Measurements from ENCODE around the gene ZMIZ2. TPM values are rescaled to one million over a fixed set of nuclear protein-coding genes. Genes with fewer than 3 reads are reported as not detected.
"Not testable (repeated sequence)": the region's sequence is repeated elsewhere in the genome, so short reads cannot be mapped to it uniquely, and the experiment has no call there.

ZMIZ2 gene
- total and polyA plus RNA-seq, 3 experiments from 2014 or later, result 9.8 to 122 (median 119) TPM

- H3K4me1 Mint-ChIP-seq, result peaks cover 14 to 16% (median 14%) of the 10 kb centered on the region in 3 donors
Observed at GRCh38 chr7:44716205-44716604, 32.4 kb upstream of the ZMIZ2 start.

GRCh38 chr7:44720301-44720700, 28.3 kb upstream of the ZMIZ2 start:
- DNase-seq, result no peak
- Mint-ChIP-seq H3K4me1 (no peaks in the 10 kb centered on the region), H3K27ac (no peak overlapping the region), H3K27me3 (no peaks in the 10 kb centered on the region), H3K9me3 (peaks cover 0 to 2% (median 0%) of the 10 kb centered on the region in 5 donors), H3K4me3 (no peak overlapping the region), H3K36me3 (no peaks in the 10 kb centered on the region)
- H3K9me3 ChIP-seq (ENCODE audit: low read length), result no peaks in the 10 kb centered on the region
- no peak overlapping the region for H3K4me3 ChIP-seq (ENCODE audit: low read length)
- no peaks in the 10 kb centered on the region for H3K27me3 ChIP-seq (ENCODE audit: insufficient read depth, low read length, poor library complexity, severe bottlenecking)
- H3K27ac ChIP-seq (ENCODE audit: low read depth, low read length), result no peak overlapping the region
- ChIA-PET POLR2A (no interaction called here), CTCF (no interaction called here)
- H3K4me1 ChIP-seq (ENCODE audit: insufficient read depth, low read length), result no peaks in the 10 kb centered on the region
- no peaks in the 10 kb centered on the region for H3K36me3 ChIP-seq (ENCODE audit: insufficient read depth, low read length)

More at GRCh38 chr7:44716205-44716604, 32.4 kb upstream of the ZMIZ2 start:
- H3K36me3 ChIP-seq (ENCODE audit: insufficient read depth, low read length), result no peaks in the 10 kb centered on the region
- H3K27me3 ChIP-seq (ENCODE audit: insufficient read depth, low read length, poor library complexity, severe bottlenecking), result no peaks in the 10 kb centered on the region
- no peak overlapping the region for H3K27ac ChIP-seq (ENCODE audit: low read depth, low read length)
- peaks cover 7% of the 10 kb centered on the region for H3K4me1 ChIP-seq (ENCODE audit: insufficient read depth, low read length)
- H3K9me3 ChIP-seq (ENCODE audit: low read length), result no peaks in the 10 kb centered on the region
- ChIA-PET CTCF (no interaction called here), POLR2A (no interaction called here)
- Mint-ChIP-seq H3K27ac (no peak overlapping the region), H3K27me3 (no peaks in the 10 kb centered on the region), H3K4me3 (no peak overlapping the region), H3K36me3 (no peaks in the 10 kb centered on the region), H3K9me3 (peaks cover 0 to 2% (median 0%) of the 10 kb centered on the region in 5 donors)
- no peak for DNase-seq
- no peak overlapping the region for H3K4me3 ChIP-seq (ENCODE audit: low read length)

GRCh38 chr7:44724276-44724675, 24.4 kb upstream of the ZMIZ2 start:
- Mint-ChIP-seq H3K4me3 (no peak overlapping the region), H3K27me3 (peaks cover 0 to 14% of the 10 kb centered on the region in 2 donors), H3K27ac (no peak overlapping the region), H3K4me1 (peaks cover 0 to 4% (median 0%) of the 10 kb centered on the region in 3 donors), H3K9me3 (peaks cover 0 to 2% (median 0%) of the 10 kb centered on the region in 5 donors), H3K36me3 (no peaks in the 10 kb centered on the region)
- CTCF ChIA-PET, result interaction anchor here (1.2 kb wide), 1 partner anchor 25 kb away, joined by 3 read pairs; no protein-coding TSS in a partner anchor
- H3K4me3 ChIP-seq (ENCODE audit: low read length), result no peak overlapping the region
- no peaks in the 10 kb centered on the region for H3K9me3 ChIP-seq (ENCODE audit: low read length)
- POLR2A ChIA-PET, result no interaction called here
- no peak overlapping the region for H3K27ac ChIP-seq (ENCODE audit: low read depth, low read length)
- H3K36me3 ChIP-seq (ENCODE audit: insufficient read depth, low read length), result no peaks in the 10 kb centered on the region
- H3K27me3 ChIP-seq (ENCODE audit: insufficient read depth, low read length, poor library complexity, severe bottlenecking), result no peaks in the 10 kb centered on the region
- DNase-seq, result no peak
- H3K4me1 ChIP-seq (ENCODE audit: insufficient read depth, low read length), result no peaks in the 10 kb centered on the region

- H3K36me3 Mint-ChIP-seq; H3K4me3 Mint-ChIP-seq; H3K27ac Mint-ChIP-seq; H3K4me1 Mint-ChIP-seq; H3K27me3 ChIP-seq (ENCODE audit: insufficient read depth, low read length, poor library complexity, severe bottlenecking); H3K9me3 Mint-ChIP-seq; H3K4me1 ChIP-seq (ENCODE audit: insufficient read depth, low read length); CTCF ChIA-PET; POLR2A ChIA-PET; H3K4me3 ChIP-seq (ENCODE audit: low read length); H3K27ac ChIP-seq (ENCODE audit: low read depth, low read length); H3K9me3 ChIP-seq (ENCODE audit: low read length); DNase-seq; H3K36me3 ChIP-seq (ENCODE audit: insufficient read depth, low read length): not testable (repeated sequence)
- peaks cover 0 to 14% of the 10 kb centered on the region in 2 donors for H3K27me3 Mint-ChIP-seq
Observed at GRCh38 chr7:44726250-44726649, 22.4 kb upstream of the ZMIZ2 start.

DNA sequence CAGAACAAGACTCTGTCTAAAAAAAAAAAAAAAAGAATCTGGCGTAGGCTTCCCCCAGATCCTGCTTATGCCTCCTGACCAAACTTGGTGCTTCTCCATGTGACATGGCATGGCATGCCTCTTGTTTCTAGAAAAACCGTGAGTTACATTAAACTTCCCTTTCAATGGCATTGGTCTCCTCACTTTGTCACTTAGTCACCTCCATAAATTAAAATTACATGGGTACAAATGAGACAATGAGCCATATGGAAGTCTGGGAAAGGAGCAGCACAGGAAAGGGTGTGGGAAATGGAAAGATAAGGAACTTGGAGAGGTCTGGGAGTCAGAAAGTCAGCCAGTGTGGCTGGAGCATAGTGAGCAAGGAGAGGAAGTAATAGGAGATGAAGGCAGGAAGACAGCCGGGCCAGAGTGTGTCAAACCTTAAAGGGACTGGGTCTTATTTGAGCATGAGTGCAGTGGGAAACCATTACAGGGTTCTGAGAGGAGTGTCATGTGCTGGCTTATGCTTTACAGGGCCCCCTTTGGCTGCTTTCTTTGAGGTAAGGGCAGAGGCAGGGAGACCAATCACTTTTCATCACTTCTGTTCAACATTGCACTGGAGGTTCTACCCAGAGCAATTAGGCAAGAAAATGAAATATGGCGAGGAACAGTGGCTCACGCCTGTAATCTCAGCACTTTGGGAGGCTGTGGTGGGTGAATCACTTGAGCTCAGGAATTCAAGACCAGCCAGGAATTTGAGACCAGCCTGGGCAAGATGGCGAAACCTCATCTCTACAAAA, 21.3 kb upstream of the ZMIZ2 start:
- Mint-ChIP-seq H3K27me3 (peaks cover 0 to 14% of the 10 kb centered on the region in 2 donors), H3K4me3 (no peak overlapping the region), H3K4me1 (peaks cover 0 to 4% (median 0%) of the 10 kb centered on the region in 3 donors), H3K9me3 (no peaks in the 10 kb centered on the region), H3K36me3 (no peaks in the 10 kb centered on the region), H3K27ac (no peak overlapping the region)
- Histone ChIP-seq H3K36me3 (ENCODE audit: insufficient read depth, low read length) (no peaks in the 10 kb centered on the region), H3K27me3 (ENCODE audit: insufficient read depth, low read length, poor library complexity, severe bottlenecking) (no peaks in the 10 kb centered on the region), H3K4me1 (ENCODE audit: insufficient read depth, low read length) (no peaks in the 10 kb centered on the region), H3K27ac (ENCODE audit: low read depth, low read length) (no peak overlapping the region), H3K4me3 (ENCODE audit: low read length) (no peak overlapping the region), H3K9me3 (ENCODE audit: low read length) (no peaks in the 10 kb centered on the region)
- DNase-seq, result no peak
- ChIA-PET CTCF (no interaction called here), POLR2A (no interaction called here)

- CTCF ChIA-PET, result no interaction called here
- no peak overlapping the region for H3K27ac Mint-ChIP-seq
Observed at GRCh38 chr7:44727937-44728262, 20.7 kb upstream of the ZMIZ2 start.

DNA sequence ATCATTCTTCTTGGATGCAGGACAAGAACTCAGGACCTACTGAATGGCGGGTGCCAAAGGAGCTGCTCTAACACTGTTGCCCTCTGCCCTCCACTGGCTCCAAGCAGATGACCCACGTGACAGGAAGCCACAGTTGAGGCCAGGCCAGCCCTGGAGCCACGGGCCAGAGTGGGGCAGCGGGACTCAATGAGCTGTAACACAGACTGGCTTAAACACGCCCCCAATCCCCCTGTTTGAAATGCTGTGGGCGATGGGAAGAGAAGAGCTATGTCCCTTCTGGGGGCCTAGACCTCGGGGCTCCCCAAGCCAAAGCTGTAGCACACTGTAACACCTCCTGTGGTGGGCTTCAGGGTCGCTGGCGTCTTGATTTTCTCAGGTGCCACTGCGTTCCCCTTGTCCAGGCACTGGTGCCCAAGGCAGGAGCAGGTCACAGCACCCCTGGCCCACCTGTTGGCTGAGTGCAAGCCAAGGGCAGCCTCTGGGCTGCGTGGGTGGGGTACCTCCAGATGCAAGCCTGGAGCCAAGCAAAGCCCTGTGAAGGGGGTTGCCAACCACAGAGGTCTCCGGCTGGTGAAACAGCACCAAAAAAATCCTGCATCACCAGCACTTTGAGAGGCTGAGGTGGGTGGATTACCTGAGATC, 18.6 kb upstream of the ZMIZ2 start:
- CTCF ChIA-PET, result no interaction called here
- peak overlapping the region in 1 of 8 donors; percentile 48 for H3K27ac Mint-ChIP-seq

More at GRCh38 chr7:44727937-44728262, 20.7 kb upstream of the ZMIZ2 start:
- Mint-ChIP-seq H3K36me3 (no peaks in the 10 kb centered on the region), H3K27me3 (peaks cover 0 to 14% of the 10 kb centered on the region in 2 donors), H3K9me3 (no peaks in the 10 kb centered on the region), H3K4me3 (no peak overlapping the region), H3K4me1 (peaks cover 0 to 4% (median 0%) of the 10 kb centered on the region in 3 donors)
- POLR2A ChIA-PET, result no interaction called here
- Histone ChIP-seq H3K4me1 (ENCODE audit: insufficient read depth, low read length) (no peaks in the 10 kb centered on the region), H3K9me3 (ENCODE audit: low read length) (no peaks in the 10 kb centered on the region), H3K27me3 (ENCODE audit: insufficient read depth, low read length, poor library complexity, severe bottlenecking) (no peaks in the 10 kb centered on the region), H3K4me3 (ENCODE audit: low read length) (no peak overlapping the region), H3K27ac (ENCODE audit: low read depth, low read length) (no peak overlapping the region), H3K36me3 (ENCODE audit: insufficient read depth, low read length) (no peaks in the 10 kb centered on the region)
- no peak for DNase-seq

DNA sequence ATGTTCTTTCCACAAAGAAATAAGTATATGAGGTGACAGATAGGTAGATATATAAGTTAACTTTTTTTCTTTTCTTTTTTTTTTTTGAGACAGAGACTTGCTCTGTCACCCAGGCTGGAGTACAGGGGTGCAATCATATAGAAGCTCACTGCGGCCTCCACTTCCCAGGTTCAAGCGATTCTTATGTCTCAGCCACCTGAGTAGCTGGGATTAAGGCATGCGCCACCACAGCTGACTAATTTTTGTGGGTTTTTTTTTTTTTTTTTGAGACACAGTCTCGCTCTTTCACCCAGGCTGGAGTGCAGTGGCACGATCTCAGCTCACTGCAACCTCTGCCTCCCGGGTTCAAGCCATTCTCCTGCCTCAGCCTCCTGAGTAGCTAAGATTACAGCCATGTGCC, 15.7 kb upstream of the ZMIZ2 start:
- H3K9me3 Mint-ChIP-seq; H3K36me3 Mint-ChIP-seq; H3K4me1 ChIP-seq (ENCODE audit: insufficient read depth, low read length); H3K27me3 Mint-ChIP-seq; DNase-seq; H3K4me3 Mint-ChIP-seq; H3K27ac Mint-ChIP-seq; H3K27ac ChIP-seq (ENCODE audit: low read depth, low read length); H3K9me3 ChIP-seq (ENCODE audit: low read length); H3K27me3 ChIP-seq (ENCODE audit: insufficient read depth, low read length, poor library complexity, severe bottlenecking); H3K36me3 ChIP-seq (ENCODE audit: insufficient read depth, low read length); CTCF ChIA-PET; H3K4me3 ChIP-seq (ENCODE audit: low read length): not testable (repeated sequence)
- H3K4me1 Mint-ChIP-seq, result peaks cover 7 to 12% (median 7%) of the 10 kb centered on the region in 3 donors
- POLR2A ChIA-PET, result interaction anchor here (0.7 kb wide), 2 partner anchors 26 to 66 kb away, joined by 5 to 7 read pairs; no protein-coding TSS in a partner anchor

More for the DNA sequence above, 18.6 kb upstream of the ZMIZ2 start:
- no peak overlapping the region for H3K4me3 ChIP-seq (ENCODE audit: low read length)
- POLR2A ChIA-PET, result no interaction called here
- H3K36me3 ChIP-seq (ENCODE audit: insufficient read depth, low read length), result no peaks in the 10 kb centered on the region
- DNase-seq, result no peak
- Mint-ChIP-seq H3K9me3 (no peaks in the 10 kb centered on the region), H3K4me1 (peaks cover 0 to 9% (median 0%) of the 10 kb centered on the region in 3 donors), H3K27me3 (peaks cover 0 to 14% of the 10 kb centered on the region in 2 donors), H3K36me3 (no peaks in the 10 kb centered on the region), H3K4me3 (no peak overlapping the region)
- H3K27ac ChIP-seq (ENCODE audit: low read depth, low read length), result no peak overlapping the region
- no peaks in the 10 kb centered on the region for H3K27me3 ChIP-seq (ENCODE audit: insufficient read depth, low read length, poor library complexity, severe bottlenecking)
- H3K9me3 ChIP-seq (ENCODE audit: low read length), result no peaks in the 10 kb centered on the region
- no peaks in the 10 kb centered on the region for H3K4me1 ChIP-seq (ENCODE audit: insufficient read depth, low read length)

Measured in CD8-positive, alpha-beta memory T cell (primary cell).